GM23248 (cell line): Measurements from ENCODE around the gene CLDN14. TPM values are rescaled to one million over a fixed set of nuclear protein-coding genes. Genes with fewer than 3 reads are reported as not detected.

Experiments used
- DNase-seq: peaks from one replicate; pipeline ENCODE4 v3.0.0-alpha.2; 2015
- H2AFZ ChIP-seq: fragments of 200-600 bp; sonication (generic); 2 replicates; pipeline ENCODE4 v1.6.1; 2016; ENCODE audit warnings: antibody characterized with exemption
- H3F3A ChIP-seq: fragments of 200-600 bp; sonication (generic); 2 replicates; pipeline ENCODE4 v1.6.1; 2016; ENCODE audit warnings: mild to moderate bottlenecking, antibody characterized with exemption, mixed run types; ENCODE audit not compliant: insufficient read depth
- H3K27ac ChIP-seq: fragments of 200-600 bp; sonication (generic); 2 replicates; pipeline ENCODE4 v1.5.1; 2016; ENCODE audit warnings: mild to moderate bottlenecking
- H3K27me3 ChIP-seq: fragments of 200-600 bp; sonication (generic); replicated peaks from 2 replicates; pipeline ENCODE4 v1.6.1; 2016; ENCODE audit warnings: mild to moderate bottlenecking; ENCODE audit not compliant: insufficient read depth
- H3K36me3 ChIP-seq: fragments of 200-600 bp; sonication (generic); 2 replicates; pipeline ENCODE4 v1.6.1; 2016; ENCODE audit warnings: low read depth, mild to moderate bottlenecking
- H3K4me1 ChIP-seq: fragments of 200-600 bp; sonication (generic); 2 replicates; pipeline ENCODE4 v1.6.1; 2016; ENCODE audit warnings: mild to moderate bottlenecking; ENCODE audit not compliant: insufficient read depth
- H3K4me2 ChIP-seq: fragments of 200-600 bp; sonication (generic); one replicate; pipeline ENCODE4 v1.6.1; 2016; ENCODE audit warnings: mild to moderate bottlenecking; ENCODE audit not compliant: unreplicated experiment
- H3K4me3 ChIP-seq: fragments of 200-600 bp; sonication (generic); 2 replicates; pipeline ENCODE4 v1.5.1; 2016; ENCODE audit warnings: mild to moderate bottlenecking
- H3K79me2 ChIP-seq: fragments of 200-600 bp; sonication (generic); 2 replicates; pipeline ENCODE4 v1.6.1; 2016; ENCODE audit warnings: mild to moderate bottlenecking; ENCODE audit not compliant: insufficient read depth
- H3K9ac ChIP-seq: fragments of 200-600 bp; sonication (generic); 2 replicates; pipeline ENCODE4 v1.6.1; 2016; ENCODE audit warnings: mild to moderate bottlenecking
- H3K9me2 ChIP-seq: fragments of 200-600 bp; sonication (generic); 2 replicates; pipeline ENCODE4 v1.6.1; 2016; ENCODE audit warnings: mixed run types, mild to moderate bottlenecking, moderate library complexity; ENCODE audit not compliant: insufficient read depth
- H3K9me3 ChIP-seq: fragments of 200-600 bp; sonication (generic); one replicate; pipeline ENCODE4 v1.6.1; 2017; ENCODE audit warnings: low read depth
- H4K20me1 ChIP-seq: fragments of 200-600 bp; sonication (generic); 2 replicates; pipeline ENCODE4 v1.6.0; 2016; ENCODE audit not compliant: insufficient read depth
- EZH2 ChIP-seq: fragments of 200-600 bp; sonication (generic); IDR thresholded peaks from 2 replicates; pipeline ENCODE4 v1.6.1; 2018; ENCODE audit warnings: antibody characterized with exemption, mild to moderate bottlenecking; ENCODE audit not compliant: insufficient read depth, poor library complexity, severe bottlenecking
- EZH2phosphoT487 ChIP-seq: fragments of 200-600 bp; sonication (generic); IDR thresholded peaks from 2 replicates; pipeline ENCODE4 v1.6.1; 2018; ENCODE audit warnings: antibody characterized with exemption, moderate library complexity, mild to moderate bottlenecking, low read depth; ENCODE audit not compliant: insufficient read depth
- WGBS, 2 experiments: methylation state at CpG; one replicate each; pipeline ENCODE4 v1.1.6; 2015 to 2017; ENCODE audit warnings: low lambda C conversion rate in 2 of 2, low coverage in 1 of 2; ENCODE audit errors: missing lambda C conversion rate in 2 of 2; 5-methylcytosine and 5-hydroxymethylcytosine counted together
- in situ Hi-C: fragments of 300-500 bp; cut with MboI; formaldehyde crosslinking; loops from 2 replicates; pipeline ENCODE4 v1.15.0; 2020
- polyA plus RNA-seq: library from polyadenylated mRNA; unstranded; fragments of >200 nt; fragmentation: Nextera tagmentation; extraction: Ambion mirVana; gene quantifications from 2 replicates; pipeline ENCODE4 v1.2.1, GENCODE V29; 2016
- total RNA-seq: library from RNA; depleted of rRNA; stranded (reverse); fragments of >200 nt; shearing (Covaris generic); gene quantifications from 2 replicates; pipeline ENCODE4 v1.2.3, GENCODE V29; 2014; rRNA removed

Gene CLDN14, protein sequence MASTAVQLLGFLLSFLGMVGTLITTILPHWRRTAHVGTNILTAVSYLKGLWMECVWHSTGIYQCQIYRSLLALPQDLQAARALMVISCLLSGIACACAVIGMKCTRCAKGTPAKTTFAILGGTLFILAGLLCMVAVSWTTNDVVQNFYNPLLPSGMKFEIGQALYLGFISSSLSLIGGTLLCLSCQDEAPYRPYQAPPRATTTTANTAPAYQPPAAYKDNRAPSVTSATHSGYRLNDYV
- total RNA-seq (0.51 TPM in 1 of 2 replicates, not detected in the other), polyA plus RNA-seq (0.28 TPM in 1 of 2 replicates, not detected in the other)

- Histone ChIP-seq H3K36me3 (no peaks in the 10 kb centered on the region), H4K20me1 (no peaks in the 10 kb centered on the region), H3K27me3 (no peaks in the 10 kb centered on the region), H3K4me3 (no peak within 1 kb of the TSS), H3F3A (peaks cover 13% of the 10 kb centered on the region), H3K27ac (peak within 1 kb of the TSS; percentile 73), H3K9me3 (no peaks in the 10 kb centered on the region), H2AFZ (0 out of 2 replicates have a peak within 1 kb of the TSS, but pooled peaks have one; percentile 24), H3K9me2 (no peaks in the 10 kb centered on the region), H3K9ac (peak within 1 kb of the TSS; percentile 52; the same call in 1 of the 2 replicates), H3K4me2 (peak within 1 kb of the TSS; percentile 44), H3K4me1 (peaks cover 10% of the 10 kb centered on the region), H3K79me2 (no peaks in the 10 kb centered on the region)
- TF ChIP-seq EZH2 (no peak), EZH2phosphoT487 (no peak)
- 71 to 73% methylated on average over 24 to 25 of the region's 25 CpGs for WGBS, 2 experiments
- in situ Hi-C loops, result no loop called here
- peak; percentile 52 for DNase-seq
These were observed at the start of gene CLDN14 for GRCh38 chr21:36479415-36480402. TSS of gene CLDN14 (minus strand) at chr21:36480122. CDS start at chr21:36461695, 18,427 bp downstream.

GRCh38 chr21:36528716-36529115 is 48.8 kb upstream of the CLDN14 start:
- Histone ChIP-seq H3K9me3 (no peaks in the 10 kb centered on the region), H3K27me3 (peaks cover 17% of the 10 kb centered on the region), H2AFZ (no peak overlapping the region), H3K36me3 (no peaks in the 10 kb centered on the region), H3K9ac (no peak overlapping the region), H3K27ac (no peak overlapping the region), H3F3A (no peaks in the 10 kb centered on the region), H3K79me2 (no peaks in the 10 kb centered on the region), H4K20me1 (no peaks in the 10 kb centered on the region), H3K4me1 (no peaks in the 10 kb centered on the region), H3K4me2 (no peak overlapping the region), H3K9me2 (no peaks in the 10 kb centered on the region), H3K4me3 (no peak overlapping the region)
- no peak for DNase-seq
- in situ Hi-C loops, result no loop called here
- 46 to 57% methylated on average over 6 of the region's 6 CpGs for WGBS, 2 experiments
- TF ChIP-seq EZH2phosphoT487, result no peak
- no peak for TF ChIP-seq EZH2

DNA sequence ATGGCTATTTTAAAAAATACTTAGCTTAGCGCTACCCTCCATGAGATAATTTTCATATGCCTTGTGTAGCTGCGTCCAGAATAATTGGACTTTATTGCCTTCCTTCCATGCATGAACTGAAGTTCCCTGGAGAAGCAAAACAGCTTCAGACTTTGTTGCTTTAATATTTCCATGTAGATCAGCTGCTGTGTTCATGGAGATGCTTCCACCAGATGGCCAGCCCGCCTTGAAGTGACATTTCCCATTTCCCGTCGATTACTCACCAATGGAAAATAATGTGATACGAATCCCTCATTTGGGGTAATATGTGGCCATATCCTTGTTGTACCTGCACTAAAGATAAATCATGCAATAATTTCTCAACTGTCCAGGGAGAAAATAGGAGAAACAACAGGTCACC is 47.4 kb upstream of the CLDN14 start:
- in situ Hi-C loops, result no loop called here
- no peak overlapping the region for H3K27ac ChIP-seq
- no peak for TF ChIP-seq EZH2phosphoT487
- no peak for TF ChIP-seq EZH2

GRCh38 chr21:36526104-36526503 is 46.2 kb upstream of the CLDN14 start:
- Histone ChIP-seq H2AFZ (no peak overlapping the region), H3K4me1 (no peaks in the 10 kb centered on the region), H3K9ac (no peak overlapping the region), H3K9me3 (no peaks in the 10 kb centered on the region), H3K4me3 (no peak overlapping the region), H3K4me2 (no peak overlapping the region), H3K27me3 (peaks cover 26% of the 10 kb centered on the region), H3K27ac (no peak overlapping the region), H3K9me2 (no peaks in the 10 kb centered on the region), H3K36me3 (no peaks in the 10 kb centered on the region), H3F3A (no peaks in the 10 kb centered on the region), H3K79me2 (no peaks in the 10 kb centered on the region), H4K20me1 (no peaks in the 10 kb centered on the region)
- TF ChIP-seq EZH2 (no peak), EZH2phosphoT487 (no peak)
- DNase-seq, result no peak
- 87 to 94% methylated on average over 4 of the region's 4 CpGs for WGBS, 2 experiments
- in situ Hi-C loops, result no loop called here

More for the DNA sequence above, 47.4 kb upstream of the CLDN14 start:
- Histone ChIP-seq H3K9ac (no peak overlapping the region), H3K4me1 (no peaks in the 10 kb centered on the region), H3K9me3 (no peaks in the 10 kb centered on the region), H3K79me2 (no peaks in the 10 kb centered on the region), H4K20me1 (no peaks in the 10 kb centered on the region), H3K27me3 (peaks cover 17% of the 10 kb centered on the region), H2AFZ (no peak overlapping the region), H3F3A (no peaks in the 10 kb centered on the region), H3K4me2 (no peak overlapping the region), H3K4me3 (no peak overlapping the region), H3K36me3 (no peaks in the 10 kb centered on the region), H3K9me2 (no peaks in the 10 kb centered on the region)
- 21 to 24% methylated on average over 6 of the region's 6 CpGs for WGBS, 2 experiments
- DNase-seq, result no peak
